SIG-M5 (cell line): ENCODE measurements around the gene CFAP77.

ENCODE experiments used
- DNase-seq: peaks from one replicate; lab custom pipeline; 2025; lab: John Stamatoyannopoulos, UW

Gene CFAP77

GRCh38 chr9:132597073-132597775 is 187.2 kb downstream of the CFAP77 start:
- DNase-seq = no peak

GRCh38 chr9:132600326-132600984 is 190.4 kb downstream of the CFAP77 start:
- no peak for DNase-seq

- no peak for DNase-seq
These were observed 192.2 kb downstream of the CFAP77 start for GRCh38 chr9:132602207-132602606.

- no peak for DNase-seq
These were observed 195.4 kb downstream of the CFAP77 start for GRCh38 chr9:132605387-132605786.

GRCh38 chr9:132606066-132606465 is 196.1 kb downstream of the CFAP77 start:
- DNase-seq = no peak

GRCh38 chr9:132609184-132609583 is 199.2 kb downstream of the CFAP77 start:
- no peak for DNase-seq

- no peak for DNase-seq
These were observed 199.8 kb downstream of the CFAP77 start for GRCh38 chr9:132609829-132610228.

- no peak for DNase-seq
These were observed 200.7 kb downstream of the CFAP77 start for GRCh38 chr9:132610661-132611060.

- no peak for DNase-seq
These were observed 204.3 kb downstream of the CFAP77 start for GRCh38 chr9:132614324-132614723.

- DNase-seq = no peak
These were observed 205.8 kb downstream of the CFAP77 start for GRCh38 chr9:132615774-132616173.

- no peak for DNase-seq
These were observed 206.7 kb downstream of the CFAP77 start for GRCh38 chr9:132616725-132617124.

GRCh38 chr9:132622159-132622558 is 212.1 kb downstream of the CFAP77 start:
- DNase-seq = no peak
